NCI-H2081 treated with DMSO at 0.1 percent for 48 hours (cell line): ENCODE measurements around the gene KRTAP5-11.
"Not testable (repeated sequence)": the region's sequence is repeated elsewhere in the genome, so short reads cannot be mapped to it uniquely, and the experiment has no call there.

Experiments
- DNase-seq: peaks from one replicate; lab custom pipeline; 2025; lab: John Stamatoyannopoulos, UW

KRTAP5-11 gene

GRCh38 chr11:71555508-71555907, 27.2 kb downstream of the KRTAP5-11 start:
- DNase-seq = no peak

GRCh38 chr11:71554996-71555395, 27.7 kb downstream of the KRTAP5-11 start:
- no peak for DNase-seq

- no peak for DNase-seq
Measured at GRCh38 chr11:71551711-71552110, 31.0 kb downstream of the KRTAP5-11 start.

GRCh38 chr11:71548716-71549151, 33.9 kb downstream of the KRTAP5-11 start:
- DNase-seq = no peak

- DNase-seq = no peak
Measured at GRCh38 chr11:71548120-71548519, 34.6 kb downstream of the KRTAP5-11 start, which contains the start of gene KRTAP5-9. KRTAP5-9 (plus strand) TSS chr11:71548420; CDS start chr11:71548658, 238 bp downstream.

GRCh38 chr11:71545405-71545966, 37.2 kb downstream of the KRTAP5-11 start:
- DNase-seq = no peak

GRCh38 chr11:71544525-71545214, 38.0 kb downstream of the KRTAP5-11 start:
- no peak for DNase-seq

GRCh38 chr11:71543866-71544265, 38.8 kb downstream of the KRTAP5-11 start:
- DNase-seq = no peak

GRCh38 chr11:71542879-71543777, 39.5 kb downstream of the KRTAP5-11 start:
- no peak for DNase-seq

- no peak for DNase-seq
Measured at GRCh38 chr11:71542382-71542781, 40.3 kb downstream of the KRTAP5-11 start.

- DNase-seq = not testable (repeated sequence)
Measured at GRCh38 chr11:71540521-71541304, 42.0 kb downstream of the KRTAP5-11 start.

GRCh38 chr11:71539971-71540370, 42.7 kb downstream of the KRTAP5-11 start:
- DNase-seq = not testable (repeated sequence)

GRCh38 chr11:71539017-71539416, 43.7 kb downstream of the KRTAP5-11 start:
- no peak for DNase-seq

GRCh38 chr11:71538666-71538990, 44.0 kb downstream of the KRTAP5-11 start:
- DNase-seq = no peak

GRCh38 chr11:71537977-71538665, 44.6 kb downstream of the KRTAP5-11 start, which contains the start of gene KRTAP5-8:
KRTAP5-8 (plus strand) TSS chr11:71538025; CDS start chr11:71538056, 31 bp downstream.
- DNase-seq = not testable (repeated sequence)

- no peak for DNase-seq
Measured at GRCh38 chr11:71537537-71537936, 45.1 kb downstream of the KRTAP5-11 start.

- DNase-seq = no peak
Measured at GRCh38 chr11:71535825-71536224, 46.9 kb downstream of the KRTAP5-11 start.

- not testable (repeated sequence) for DNase-seq
Measured at GRCh38 chr11:71534711-71535608, 47.7 kb downstream of the KRTAP5-11 start.

GRCh38 chr11:71532036-71532610, 50.6 kb downstream of the KRTAP5-11 start:
- no peak for DNase-seq
